GM12878 (cell line): Measurements from ENCODE around the gene AKR1A1. TPM values are rescaled to one million over a fixed set of nuclear protein-coding genes. Genes with fewer than 3 reads are reported as not detected.
"Not testable (repeated sequence)": the region's sequence is repeated elsewhere in the genome, so short reads cannot be mapped to it uniquely, and the experiment has no call there.

Source experiments
- ATAC-seq: fragments of 200-7000 bp; cut with Tn5 transposase; 3 replicates; pipeline ENCODE4 v1.9.1; 2020; ENCODE audit warnings: mild to moderate bottlenecking, moderate library complexity
- BruUV-seq: library from RNA; stranded (reverse); fragments of 400-500 nt; replicated peaks from 2 replicates; lab custom pipeline; 2021; lab: Mats Ljungman, UMichigan
- CTCF ChIA-PET: fragments of 300-600 bp; sonication (Branson Sonifier 250); formaldehyde crosslinking; extraction: SDS; loops from one replicate; lab custom pipeline; 2021; ENCODE audit warnings: inconsistent platforms; lab: Yijun Ruan, JAX
- POLR2A ChIA-PET: fragments of 350-600 bp; formaldehyde crosslinking; extraction: SDS; loops from one replicate; lab custom pipeline; 2021; ENCODE audit warnings: inconsistent platforms; lab: Charles Lee
- RAD21 ChIA-PET: fragments of 300-600 bp; sonication (Branson Sonifier 250); formaldehyde crosslinking; loops from one replicate; lab custom pipeline; 2023; ENCODE audit warnings: antibody characterized with exemption; ENCODE audit not compliant: unreplicated experiment; lab: Charles Lee
- SMC1A ChIA-PET: fragments of 300-600 bp; sonication (Branson Sonifier 250); formaldehyde crosslinking; loops from one replicate; lab custom pipeline; 2023; ENCODE audit not compliant: unreplicated experiment, uncharacterized antibody; lab: Charles Lee
- DNase-seq: peaks from one replicate; pipeline ENCODE4 v3.0.0-alpha.2; 2011; ENCODE audit warnings: low read depth, low spot score
- FAIRE-seq: peaks from 3 replicates; lab custom pipeline; 2011; peaks lifted over from hg19 to GRCh38; lab: Jason Lieb, UNC
- H2AFZ ChIP-seq: 2 replicates; pipeline ENCODE4 v1.6.0; 2011; ENCODE audit warnings: low read depth, low read length, control low read depth; ENCODE audit not compliant: control insufficient read depth
- H3K27ac ChIP-seq: 2 replicates; pipeline ENCODE4 v1.5.1; 2011; ENCODE audit warnings: control low read depth; ENCODE audit not compliant: control insufficient read depth, insufficient read depth
- H3K27me3 ChIP-seq, 2 experiments: replicated peaks in 1 of 2; 2 replicates each; pipeline versions ENCODE4 v1.6.0 to v1.6.1; 2011; ENCODE audit warnings: low read length in 1 of 2; ENCODE audit not compliant: control insufficient read depth in 2 of 2, insufficient read depth in 2 of 2
- H3K36me3 ChIP-seq, 2 experiments: 2 replicates each; pipeline ENCODE4 v1.5.1; 2011; ENCODE audit warnings: low read length in 1 of 2; ENCODE audit not compliant: control insufficient read depth in 2 of 2, insufficient read depth in 2 of 2
- H3K4me1 ChIP-seq: 2 replicates; pipeline ENCODE4 v1.6.1; 2011; ENCODE audit warnings: mild to moderate bottlenecking, low read length, moderate library complexity, mixed read lengths; ENCODE audit not compliant: control insufficient read depth, insufficient read depth
- H3K4me2 ChIP-seq: 2 replicates; pipeline ENCODE4 v1.6.0; 2011; ENCODE audit warnings: control low read depth; ENCODE audit not compliant: control insufficient read depth, insufficient read depth
- H3K4me3 ChIP-seq: fragments of 200-600 bp; sonication (generic); 2 replicates; pipeline ENCODE4 v1.5.1; 2016
- H3K79me2 ChIP-seq: 2 replicates; pipeline ENCODE4 v1.6.0; 2011; ENCODE audit warnings: low read length; ENCODE audit not compliant: control insufficient read depth, insufficient read depth
- H3K9ac ChIP-seq: 2 replicates; pipeline ENCODE4 v1.8.0; 2011; ENCODE audit warnings: low read length, control low read depth, mixed read lengths; ENCODE audit not compliant: control insufficient read depth, insufficient read depth
- H3K9me3 ChIP-seq: replicated peaks from 3 replicates; pipeline ENCODE4 v1.5.1; 2011; ENCODE audit warnings: mild to moderate bottlenecking, low read length; ENCODE audit not compliant: control insufficient read depth, insufficient read depth
- H4K20me1 ChIP-seq: 2 replicates; pipeline ENCODE4 v1.6.0; 2011; ENCODE audit not compliant: control insufficient read depth, insufficient read depth
- BMI1 ChIP-seq: fragments of 450-650 bp; IDR thresholded peaks from 2 replicates; pipeline ENCODE4 v1.6.1; 2016; ENCODE audit warnings: mild to moderate bottlenecking, moderate library complexity, borderline replicate concordance
- EED ChIP-seq: sonication (generic); IDR thresholded peaks from 2 replicates; pipeline ENCODE4 v1.6.1; 2016; ENCODE audit warnings: antibody characterized with exemption, low read depth
- IKZF1 ChIP-seq: fragments of 450-650 bp; conservative IDR thresholded peaks from 2 replicates; pipeline ENCODE4 v1.6.1; 2017; ENCODE audit warnings: antibody characterized with exemption, mild to moderate bottlenecking
- KAT2A ChIP-seq: conservative IDR thresholded peaks from 2 replicates; pipeline ENCODE4 v1.6.1; 2011; ENCODE audit warnings: low read depth, low read length; ENCODE audit not compliant: control insufficient read depth
- LARP7 ChIP-seq: fragments of 450-650 bp; IDR thresholded peaks from 2 replicates; pipeline ENCODE4 v1.6.1; 2017; ENCODE audit warnings: mild to moderate bottlenecking
- TCF3 ChIP-seq: IDR thresholded peaks from 2 replicates; pipeline ENCODE4 v1.6.1; 2012; ENCODE audit warnings: low read depth, mild to moderate bottlenecking, low read length, borderline replicate concordance; ENCODE audit not compliant: insufficient read depth
- ZNF384 ChIP-seq: IDR thresholded peaks from 2 replicates; pipeline ENCODE4 v1.6.1; 2012; ENCODE audit warnings: low read depth, mild to moderate bottlenecking, low read length, improper control_type of control experiment, borderline replicate concordance
- ZSCAN29 ChIP-seq: fragments of 450-650 bp; IDR thresholded peaks from 2 replicates; pipeline ENCODE4 v1.6.1; 2017; ENCODE audit warnings: mild to moderate bottlenecking, moderate library complexity
- WGBS: methylation state at CpG from one replicate; pipeline ENCODE4 v1.1.6; 2016; ENCODE audit warnings: low lambda C conversion rate; ENCODE audit not compliant: insufficient replicate concordance, insufficient coverage; ENCODE audit errors: missing lambda C conversion rate; 5-methylcytosine and 5-hydroxymethylcytosine counted together
- in situ Hi-C: fragments of 300-500 bp; cut with MboI; formaldehyde crosslinking; loops from 9 replicates; pipeline ENCODE4 v1.14.3; 2018; ENCODE audit warnings: mixed read lengths
- intact Hi-C: fragments of 100-400 bp; cut with micrococcal nuclease; formaldehyde crosslinking; loops from one replicate; pipeline ENCODE4 v1.14.2; 2022; ENCODE audit not compliant: unreplicated experiment
- polyA plus RNA-seq, 11 experiments: library from polyadenylated mRNA; depleted of rRNA in 4 of 11; unstranded in 6 of 11; stranded (reverse) in 5 of 11; fragments of >200 nt; fragmentation: Nextera tagmentation in 4 of 11; fragmentation: Illumina TruSeq in 1 of 11; extraction: Ambion mirVana in 4 of 11; extraction: Trizol in 1 of 11; gene quantifications; 1 replicate in 1 of 11; 2 replicates in 10 of 11; pipeline versions ENCODE4 v1.2.1 to v1.2.3, GENCODE V29; 2011 to 2016; ENCODE audit warnings: inconsistent platforms in 2 of 11, missing spikeins in 2 of 11, low read depth in 1 of 11
- total RNA-seq, 4 experiments: library from RNA; depleted of rRNA in 3 of 4; stranded (reverse); fragments of >200 nt in 3 of 4; fragmentation: Illumina TruSeq in 1 of 4; extraction: Trizol in 1 of 4; gene quantifications; 2 replicates each; pipeline versions ENCODE4 v1.2.1 to v1.2.3, GENCODE V29; 2013 to 2021
- TF ChIP-seq, protein P1 (sequence below): fragments of 450-650 bp; IDR thresholded peaks from 2 replicates; pipeline ENCODE4 v1.6.1; 2016; ENCODE audit warnings: mild to moderate bottlenecking
- TF ChIP-seq, protein P2 (sequence below): IDR thresholded peaks from 2 replicates; pipeline ENCODE4 v1.6.1; 2012; ENCODE audit warnings: low read depth, low read length, improper control_type of control experiment

Gene AKR1A1
- total and polyA plus RNA-seq, 10 of the 15 experiments (the other 5 are each of a cell fraction or from before 2014, with no cell fraction given): 187 to 335 (median 241) TPM

DNA sequence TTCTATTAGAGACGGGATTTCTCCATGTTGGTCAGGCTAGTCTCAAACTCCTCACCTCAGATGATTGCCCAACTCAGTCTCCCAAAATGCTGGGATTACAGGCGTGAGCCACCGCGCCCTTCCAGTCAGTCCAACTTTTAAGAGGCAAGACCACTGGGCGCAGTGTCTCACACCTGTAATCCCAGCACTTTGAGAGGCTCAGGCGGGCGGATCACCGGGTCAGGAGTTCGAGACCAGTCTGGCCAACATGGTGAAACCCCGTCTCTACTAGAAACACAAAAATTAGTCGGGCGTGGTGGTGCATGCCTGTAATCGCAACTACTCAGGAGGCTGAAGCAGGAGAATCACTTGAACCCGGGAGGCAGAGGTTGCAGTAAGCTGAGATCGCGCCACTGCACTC lies 30.9 kb upstream of the AKR1A1 start:
- H4K20me1 ChIP-seq, BruUV-seq, FAIRE-seq, ATAC-seq, H3K9ac ChIP-seq, in situ Hi-C loops, H3K27ac ChIP-seq, H3K9me3 ChIP-seq, DNase-seq, H3K27me3 ChIP-seq, H3K4me1 ChIP-seq, H2AFZ ChIP-seq: not testable (repeated sequence)
- ChIA-PET CTCF (interaction anchor here (1.0 to 5.6 kb wide), 2 partner anchors 16 to 51 kb away, joined by 3 to 89 read pairs; no protein-coding TSS in a partner anchor), POLR2A (interaction anchor here (0.7 to 9.5 kb wide), 10 partner anchors 24 to 189 kb away, joined by 3 to 118 read pairs (median 10); partner anchors contain the start of gene AKR1A1), SMC1A (interaction anchor here (1.3 to 6.5 kb wide), 8 partner anchors 19 to 61 kb away, joined by 3 to 80 read pairs (median 22); partner anchors contain the start of genes AKR1A1, CCDC163 and MMACHC), RAD21 (interaction anchor here (1.2 to 5.5 kb wide), 5 partner anchors 19 to 63 kb away, joined by 3 to 42 read pairs (median 8); partner anchors contain the start of genes CCDC163 and MMACHC)
- intact Hi-C loops: loop anchor here (2.0 to 10.0 kb wide), 3 partner anchors 51 to 365 kb away; partner anchors contain the start of gene NASP
- Histone ChIP-seq H3K4me2 (peak overlapping the region; percentile 43), H3K79me2 (peaks cover 49% of the 10 kb centered on the region), H3K36me3 (peaks cover 6 to 22% of the 10 kb centered on the region in 2 experiments), H3K4me3 (peak overlapping the region; percentile 66)
- 0 out of 2 replicates have a peak, but pooled peaks have one; percentile 28 for TF ChIP-seq LARP7
- WGBS: 18% methylated on average over 14 of the region's 16 CpGs

DNA sequence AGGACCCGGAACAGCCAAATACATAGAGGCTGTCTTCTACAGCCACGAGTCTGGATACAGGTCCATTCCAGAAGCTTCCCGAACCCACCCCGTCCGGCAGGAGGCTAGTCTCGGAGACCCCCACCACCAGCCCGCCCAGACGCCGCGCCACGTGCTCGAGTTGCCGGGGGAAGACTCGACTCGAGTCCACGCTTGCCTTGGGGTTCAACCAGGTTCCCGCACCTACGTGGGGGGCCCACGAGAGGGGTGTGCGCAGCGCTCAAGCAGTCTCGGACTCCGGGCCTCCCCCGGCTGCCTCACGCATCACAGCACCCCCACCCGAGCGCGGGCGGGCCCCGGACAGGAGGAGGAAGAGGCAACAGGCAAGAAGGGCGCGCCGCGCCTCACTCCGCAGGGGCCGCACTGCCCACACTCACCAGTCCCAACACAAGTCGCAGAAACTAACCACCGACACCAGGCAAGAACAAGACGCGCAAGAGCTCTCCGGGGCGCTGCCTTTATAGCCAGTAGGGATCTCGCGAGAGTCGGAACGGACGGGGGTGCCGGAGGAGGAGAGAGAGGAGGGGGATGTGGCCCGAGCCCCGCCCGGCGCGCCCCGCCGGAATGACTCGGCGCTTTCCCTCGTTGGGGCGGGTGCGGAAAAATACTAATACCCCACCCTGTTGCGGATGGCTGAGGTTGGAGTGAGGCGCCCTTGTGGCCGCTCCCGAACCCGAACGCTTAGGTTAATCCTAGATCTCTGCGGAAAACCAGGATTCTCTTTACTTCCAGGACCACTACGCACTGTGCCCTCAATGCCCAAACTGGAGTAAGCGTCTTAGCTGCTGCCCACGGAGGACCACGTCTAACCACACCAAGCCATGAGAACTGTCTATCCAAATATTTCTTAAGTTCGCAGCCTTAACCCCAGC lies 29.0 kb upstream of the AKR1A1 start, which contains the start of gene PRDX1:
TSS of gene PRDX1 (minus strand) at position 472 of the 911 bp plus-strand sequence. CDS start 2,841 bp downstream, outside the sequence.
- DNase-seq (peak; percentile 93), FAIRE-seq (peak; percentile 61), ATAC-seq (peak; percentile 91)
- intact Hi-C loops: loop anchor here (2.0 kb wide), 3 partner anchors 23 to 63 kb away; partner anchors contain the start of gene NASP
- RAD21 ChIA-PET: interaction anchor here (1.0 to 5.5 kb wide), 11 partner anchors 9 to 502 kb away, joined by 3 to 42 read pairs (median 7); partner anchors contain the start of genes AKR1A1, CCDC163, MMACHC and MUTYH
- Histone ChIP-seq H3K79me2 (peaks cover 45% of the 10 kb centered on the region), H3K4me2 (peak within 1 kb of the TSS; percentile 91), H3K4me1 (peaks cover 10% of the 10 kb centered on the region; the same call in 1 of the 2 replicates), H3K9me3 (no peaks in the 10 kb centered on the region), H3K4me3 (peak within 1 kb of the TSS; percentile 96), H3K36me3 (peaks cover 3 to 8% of the 10 kb centered on the region in 2 experiments), H3K27ac (peak within 1 kb of the TSS; percentile 89), H3K9ac (peak within 1 kb of the TSS; percentile 95), H3K27me3 (no peaks in the 10 kb centered on the region), H4K20me1 (no peaks in the 10 kb centered on the region), H2AFZ (peak within 1 kb of the TSS; percentile 92)
- 2% methylated on average over 56 of the region's 72 CpGs for WGBS
- in situ Hi-C loops: no loop called here
- POLR2A ChIA-PET: interaction anchor here (0.5 to 9.5 kb wide), 28 partner anchors 9 to 772 kb away, joined by 3 to 118 read pairs (median 4); partner anchors contain the start of genes AKR1A1, CCDC163, MMACHC and MUTYH
- SMC1A ChIA-PET: interaction anchor here (0.6 to 6.5 kb wide), 14 partner anchors 9 to 164 kb away, joined by 3 to 80 read pairs (median 4); partner anchors contain the start of genes AKR1A1, CCDC163, GPBP1L1 and MMACHC
- TSS peak; percentile 75 for BruUV-seq
- CTCF ChIA-PET: interaction anchor here (0.6 to 3.5 kb wide), 15 partner anchors 9 to 214 kb away, joined by 3 to 20 read pairs (median 4); partner anchors contain the start of genes AKR1A1, CCDC163 and MMACHC
- TF ChIP-seq ZSCAN29 (no peak), TCF3 (peak; percentile 97), ZNF384 (no peak), KAT2A (no peak), IKZF1 (peak; percentile 91), BMI1 (no peak), EED (peak; percentile 88)
- TF ChIP-seq, protein P1, sequence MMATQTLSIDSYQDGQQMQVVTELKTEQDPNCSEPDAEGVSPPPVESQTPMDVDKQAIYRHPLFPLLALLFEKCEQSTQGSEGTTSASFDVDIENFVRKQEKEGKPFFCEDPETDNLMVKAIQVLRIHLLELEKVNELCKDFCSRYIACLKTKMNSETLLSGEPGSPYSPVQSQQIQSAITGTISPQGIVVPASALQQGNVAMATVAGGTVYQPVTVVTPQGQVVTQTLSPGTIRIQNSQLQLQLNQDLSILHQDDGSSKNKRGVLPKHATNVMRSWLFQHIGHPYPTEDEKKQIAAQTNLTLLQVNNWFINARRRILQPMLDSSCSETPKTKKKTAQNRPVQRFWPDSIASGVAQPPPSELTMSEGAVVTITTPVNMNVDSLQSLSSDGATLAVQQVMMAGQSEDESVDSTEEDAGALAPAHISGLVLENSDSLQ: peak; percentile 70
- TF ChIP-seq, protein P2, sequence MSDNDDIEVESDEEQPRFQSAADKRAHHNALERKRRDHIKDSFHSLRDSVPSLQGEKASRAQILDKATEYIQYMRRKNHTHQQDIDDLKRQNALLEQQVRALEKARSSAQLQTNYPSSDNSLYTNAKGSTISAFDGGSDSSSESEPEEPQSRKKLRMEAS: peak; percentile 35; the same call in 1 of the 2 replicates
